Measurements from ENCODE around the gene SLC16A11. TPM values are rescaled to one million over a fixed set of nuclear protein-coding genes. Genes with fewer than 3 reads are reported as not detected.
"Not testable (repeated sequence)": the region's sequence is repeated elsewhere in the genome, so short reads cannot be mapped to it uniquely, and the experiment has no call there.

SLC16A11 gene
- total RNA-seq, 1 donor = not detected

- TF ChIP-seq CTCF (IDR thresholded peaks at IDR 0.05; ENCODE audit: insufficient read depth, low read depth, low read length) = no peak
- no peak for DNase-seq (ENCODE audit: low read depth)
- no peak overlapping the region for H3K4me3 ChIP-seq (ENCODE audit: low read depth, low read length)
Measured at GRCh38 chr17:7058831-7059447, 15.0 kb upstream of the SLC16A11 start.

- TF ChIP-seq CTCF (IDR thresholded peaks at IDR 0.05; ENCODE audit: insufficient read depth, low read depth, low read length) = no peak
- H3K4me3 ChIP-seq (ENCODE audit: low read depth, low read length) = no peak overlapping the region
- DNase-seq (ENCODE audit: low read depth) = peak; percentile 52
Measured at GRCh38 chr17:7056386-7056785, 12.5 kb upstream of the SLC16A11 start.

GRCh38 chr17:7050583-7050982 is 6.7 kb upstream of the SLC16A11 start:
- H3K4me3 ChIP-seq (ENCODE audit: low read depth, low read length); DNase-seq (ENCODE audit: low read depth): not testable (repeated sequence)

GRCh38 chr17:7048968-7049367 is 5.1 kb upstream of the SLC16A11 start:
- H3K4me3 ChIP-seq (ENCODE audit: low read depth, low read length) = no peak overlapping the region
- TF ChIP-seq CTCF (IDR thresholded peaks at IDR 0.05; ENCODE audit: insufficient read depth, low read depth, low read length) = no peak
- DNase-seq (ENCODE audit: low read depth) = no peak

GRCh38 chr17:7047566-7047965 is 3.7 kb upstream of the SLC16A11 start:
- no peak for DNase-seq (ENCODE audit: low read depth)
- no peak overlapping the region for H3K4me3 ChIP-seq (ENCODE audit: low read depth, low read length)
- TF ChIP-seq CTCF (IDR thresholded peaks at IDR 0.05; ENCODE audit: insufficient read depth, low read depth, low read length) = no peak

- peak overlapping the region; percentile 27 for H3K4me3 ChIP-seq (ENCODE audit: low read depth, low read length)
- DNase-seq (ENCODE audit: low read depth) = not testable (repeated sequence)
Measured at GRCh38 chr17:7046725-7047397, 3.0 kb upstream of the SLC16A11 start.

- no peak for DNase-seq (ENCODE audit: low read depth)
- H3K4me3 ChIP-seq (ENCODE audit: low read depth, low read length) = no peak overlapping the region
- no peak for TF ChIP-seq CTCF (IDR thresholded peaks at IDR 0.05; ENCODE audit: insufficient read depth, low read depth, low read length)
Measured at GRCh38 chr17:7046127-7046724, 2.3 kb upstream of the SLC16A11 start.
